Right lobe of liver (tissue), 6 donors: Measurements from ENCODE around the gene JUP. TPM values are rescaled to one million over a fixed set of nuclear protein-coding genes. Genes with fewer than 3 reads are reported as not detected.

Source experiments
- ATAC-seq, 4 donors: fragments of 200-7000 bp; cut with Tn5 transposase; one replicate each; pipeline ENCODE4 v1.9.1; 2020; ENCODE audit warnings: mild to moderate bottlenecking in 4 of 4, moderate library complexity in 4 of 4
- DNase-seq, 3 donors: peaks; one replicate each; pipeline ENCODE4 v3.0.0-alpha.2; 2020
- H3K27ac ChIP-seq, 3 donors: fragments of 200-600 bp; one replicate each; pipeline ENCODE4 v1.8.0; 2022
- H3K27me3 ChIP-seq, 2 donors: fragments of 200-600 bp; one replicate each; pipeline ENCODE4 v1.8.0; 2022
- H3K36me3 ChIP-seq, 4 donors: fragments of 200-600 bp; sonication (generic) in 1 of 4; one replicate each; pipeline versions ENCODE4 v1.5.1 to v1.8.0; 2017 to 2022; ENCODE audit warnings: control low read depth in 1 of 4
- H3K4me1 ChIP-seq, 4 donors: fragments of 200-600 bp; sonication (generic) in 1 of 4; one replicate each; pipeline versions ENCODE4 v1.5.1 to v1.8.0; 2017 to 2022; ENCODE audit warnings: control low read depth in 1 of 4
- H3K4me3 ChIP-seq, 3 donors: fragments of 200-600 bp; one replicate each; pipeline ENCODE4 v1.8.0; 2022
- H3K9me3 ChIP-seq, 4 donors: fragments of 200-600 bp; sonication (generic) in 1 of 4; one replicate each; pipeline versions ENCODE4 v1.5.1 to v1.8.0; 2017 to 2022; ENCODE audit warnings: control low read depth in 1 of 4
- POLR2A ChIP-seq: fragments of 450-650 bp; IDR thresholded peaks from one replicate; pipeline ENCODE4 v1.6.1; 2017; ENCODE audit warnings: antibody characterized with exemption, mild to moderate bottlenecking
- WGBS: methylation state at CpG from one replicate; pipeline ENCODE4 v1.1.6; 2018; ENCODE audit warnings: low coverage, low lambda C conversion rate; ENCODE audit not compliant: insufficient coverage; ENCODE audit errors: missing lambda C conversion rate; 5-methylcytosine and 5-hydroxymethylcytosine counted together
- intact Hi-C, 2 donors: fragments of 100-400 bp; cut with DNase I; formaldehyde crosslinking; loops; one replicate each; pipeline versions ENCODE4 v1.11.2 to v1.14.1; 2022
- total RNA-seq, 6 experiments: library from RNA; depleted of rRNA in 2 of 6; stranded (reverse); fragments of >200 nt in 2 of 6; fragmentation: NEBNext Ultra II Directional in 3 of 6; extraction: Animal tissue kit (Norgen Biotek cat#: 25700) in 3 of 6; gene quantifications; one replicate each; pipeline versions ENCODE4 v1.1.0 to v1.2.4, GENCODE V29; 2016 to 2023
- TF ChIP-seq, protein P1 (sequence below), 4 donors: fragments of 200-600 bp in 3 of 4; fragments of 450-650 bp in 1 of 4; IDR thresholded peaks; one replicate each; pipeline versions ENCODE4 v1.5.1 to v1.8.0; 2016 to 2022; ENCODE audit warnings: antibody characterized with exemption in 4 of 4, mild to moderate bottlenecking in 2 of 4
- donor health status: DM: no; HTN: yes; CAD: no.
- donor health status: DM: no; HTN: no; CAD: no.
- donor health status: DM: no; HTN: no; CAD: no.
- donor health status: DM: no; HTN: yes; CAD: no.
- donor health status: DM: no; HTN: yes; CAD: no.

JUP gene
- total RNA-seq, 6 experiments from 2014 or later, result 54.3 to 74.8 (median 65.7) TPM

- no peak for DNase-seq
Measured at GRCh38 chr17:41797377-41797776, 10.9 kb upstream of the JUP start.

DNA sequence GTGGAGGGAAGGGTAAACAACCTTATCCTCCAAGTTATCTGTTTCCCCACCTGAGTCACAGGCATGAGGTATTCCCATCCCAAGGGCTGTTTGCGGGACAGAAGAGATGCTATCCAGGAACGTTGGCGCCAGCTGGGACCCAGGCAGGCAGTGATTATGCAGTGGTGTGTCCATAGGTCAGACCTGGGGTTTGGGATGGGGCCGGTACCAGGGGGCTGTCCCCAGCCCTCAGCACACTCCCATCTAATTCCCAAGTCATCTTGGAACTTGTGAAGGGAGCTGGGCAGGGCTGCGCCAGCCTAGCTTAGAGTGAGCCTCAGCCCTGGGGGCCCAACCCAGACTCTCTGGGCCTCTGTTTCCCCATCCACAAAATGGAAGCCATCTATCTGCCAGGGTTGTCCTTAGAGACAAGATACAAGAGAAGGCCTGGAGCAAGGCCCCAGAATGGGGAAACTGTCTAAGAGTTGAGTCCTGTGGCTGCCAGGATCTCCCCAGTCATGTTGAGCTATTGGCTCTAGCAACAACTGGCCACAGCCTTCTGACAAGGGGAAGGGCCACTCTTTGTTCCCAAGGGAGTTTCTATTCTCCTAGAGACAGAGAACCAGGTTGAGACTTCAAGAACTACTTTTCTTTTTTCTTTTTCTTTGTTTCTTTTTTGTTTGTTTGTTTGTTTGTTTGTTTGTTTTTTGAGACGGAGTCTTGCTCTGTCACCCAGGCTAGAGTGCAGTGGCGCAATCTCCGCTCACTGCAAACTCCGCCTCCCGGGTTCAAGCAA, 9.8 kb upstream of the JUP start:
- H3K4me3 ChIP-seq, result no peak overlapping the region
- intact Hi-C loops, result no loop called here
- ATAC-seq (no peak), DNase-seq (no peak)
- whole genome bisulfite sequencing, result 83% methylated on average over 9 of the region's 10 CpGs
- H3K27ac ChIP-seq, result no peak overlapping the region
- H3K27me3 ChIP-seq, result no peaks in the 10 kb centered on the region
- H3K4me1 ChIP-seq, result peaks cover 0 to 7% (median 2%) of the 10 kb centered on the region in 4 donors
- H3K9me3 ChIP-seq, result no peaks in the 10 kb centered on the region
- no peaks in the 10 kb centered on the region for H3K36me3 ChIP-seq
- TF ChIP-seq POLR2A, result no peak
- TF ChIP-seq, protein P1, sequence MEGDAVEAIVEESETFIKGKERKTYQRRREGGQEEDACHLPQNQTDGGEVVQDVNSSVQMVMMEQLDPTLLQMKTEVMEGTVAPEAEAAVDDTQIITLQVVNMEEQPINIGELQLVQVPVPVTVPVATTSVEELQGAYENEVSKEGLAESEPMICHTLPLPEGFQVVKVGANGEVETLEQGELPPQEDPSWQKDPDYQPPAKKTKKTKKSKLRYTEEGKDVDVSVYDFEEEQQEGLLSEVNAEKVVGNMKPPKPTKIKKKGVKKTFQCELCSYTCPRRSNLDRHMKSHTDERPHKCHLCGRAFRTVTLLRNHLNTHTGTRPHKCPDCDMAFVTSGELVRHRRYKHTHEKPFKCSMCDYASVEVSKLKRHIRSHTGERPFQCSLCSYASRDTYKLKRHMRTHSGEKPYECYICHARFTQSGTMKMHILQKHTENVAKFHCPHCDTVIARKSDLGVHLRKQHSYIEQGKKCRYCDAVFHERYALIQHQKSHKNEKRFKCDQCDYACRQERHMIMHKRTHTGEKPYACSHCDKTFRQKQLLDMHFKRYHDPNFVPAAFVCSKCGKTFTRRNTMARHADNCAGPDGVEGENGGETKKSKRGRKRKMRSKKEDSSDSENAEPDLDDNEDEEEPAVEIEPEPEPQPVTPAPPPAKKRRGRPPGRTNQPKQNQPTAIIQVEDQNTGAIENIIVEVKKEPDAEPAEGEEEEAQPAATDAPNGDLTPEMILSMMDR (IDR thresholded peaks at IDR 0.05), result no peak

More at GRCh38 chr17:41797377-41797776, 10.9 kb upstream of the JUP start:
- intact Hi-C loops, result no loop called here
- no peak overlapping the region for H3K27ac ChIP-seq
- no peaks in the 10 kb centered on the region for H3K9me3 ChIP-seq
- no peaks in the 10 kb centered on the region for H3K27me3 ChIP-seq
- WGBS, result 80% methylated on average over 1 of the region's 3 CpGs
- ATAC-seq, result no peak
- H3K4me3 ChIP-seq, result no peak overlapping the region
- no peaks in the 10 kb centered on the region for H3K36me3 ChIP-seq
- no peak for TF ChIP-seq POLR2A
- TF ChIP-seq, protein P1 (IDR thresholded peaks at IDR 0.05), result no peak
- peaks cover 0 to 6% (median 3%) of the 10 kb centered on the region in 4 donors for H3K4me1 ChIP-seq

DNA sequence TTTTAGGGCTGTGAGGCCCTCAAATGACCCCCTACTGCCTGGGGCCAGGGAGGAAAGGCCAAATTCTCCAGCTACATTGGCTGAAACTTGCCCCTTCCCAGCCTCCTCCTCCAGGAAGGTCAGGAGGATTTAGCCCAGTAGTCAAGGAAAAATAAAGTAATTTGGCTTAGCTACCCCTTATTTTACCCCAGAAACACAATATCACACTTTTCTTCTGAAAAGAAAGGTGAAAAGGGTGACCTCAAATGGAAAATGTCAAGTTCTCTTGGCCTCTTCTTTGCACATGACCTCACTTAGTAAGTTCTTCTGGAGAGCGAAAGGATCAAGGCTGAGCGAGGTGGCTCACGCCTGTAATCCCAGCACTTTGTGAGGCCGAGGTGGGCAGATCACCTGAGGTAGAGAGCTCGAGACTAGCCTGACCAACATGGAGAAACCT, 8.0 kb upstream of the JUP start:
- intact Hi-C loops, result no loop called here
- WGBS, result 66% methylated on average over 5 of the region's 5 CpGs
- no peaks in the 10 kb centered on the region for H3K9me3 ChIP-seq
- no peak overlapping the region for H3K27ac ChIP-seq
- no peaks in the 10 kb centered on the region for H3K27me3 ChIP-seq
- no peaks in the 10 kb centered on the region for H3K36me3 ChIP-seq
- DNase-seq (no peak), ATAC-seq (no peak)
- no peak overlapping the region for H3K4me3 ChIP-seq
- TF ChIP-seq POLR2A, result no peak
- TF ChIP-seq, protein P1 (IDR thresholded peaks at IDR 0.05), result no peak
- H3K4me1 ChIP-seq, result peaks cover 0 to 3% (median 0%) of the 10 kb centered on the region in 4 donors

GRCh38 chr17:41793784-41794539, 7.5 kb upstream of the JUP start:
- peaks cover 0 to 3% (median 0%) of the 10 kb centered on the region in 4 donors for H3K4me1 ChIP-seq
- H3K27ac ChIP-seq, result no peak overlapping the region
- ATAC-seq (no peak), DNase-seq (no peak)
- no peak overlapping the region for H3K4me3 ChIP-seq
- WGBS, result 70% methylated on average over 9 of the region's 14 CpGs
- intact Hi-C loops, result no loop called here
- H3K36me3 ChIP-seq, result no peaks in the 10 kb centered on the region
- no peaks in the 10 kb centered on the region for H3K9me3 ChIP-seq
- no peaks in the 10 kb centered on the region for H3K27me3 ChIP-seq
- TF ChIP-seq, protein P1 (IDR thresholded peaks at IDR 0.05), result no peak
- TF ChIP-seq POLR2A, result no peak
